Measurements from ENCODE around the gene MED4.

DNA sequence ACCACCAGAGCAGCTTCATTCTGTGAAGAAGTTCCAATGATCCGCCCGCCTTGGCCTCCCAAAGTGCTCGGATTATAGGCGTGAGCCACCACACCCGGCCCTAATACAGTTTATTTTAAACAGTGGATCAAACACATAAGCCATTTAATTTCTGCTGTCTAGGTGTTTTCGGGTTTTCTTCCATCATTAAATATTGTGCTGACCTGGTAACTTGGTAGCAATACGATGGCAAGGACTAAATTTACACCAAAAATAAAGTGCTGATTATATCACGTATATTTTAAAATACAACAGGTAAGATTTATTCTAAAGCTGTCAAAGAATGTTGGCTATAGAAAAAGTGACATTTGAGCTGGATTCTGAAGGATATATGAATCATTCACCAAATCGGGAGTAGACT lies 1.3 kb downstream of the MED4 start:
- TF ChIP-seq POLR2AphosphoS5 (IDR thresholded peaks at IDR 0.05; ENCODE audit: insufficient read depth in 1 of 2, low read depth in 1 of 2), result no peak
- TF ChIP-seq CTCF (IDR thresholded peaks at IDR 0.05), result no peak
